ENCODE measurements around the gene MRRF.

GRCh38 chr9:122364783-122365150 lies 100.1 kb downstream of the MRRF start:
- TF ChIP-seq EZH2 (IDR thresholded peaks at IDR 0.05; ENCODE audit: low read length, missing control alignments) (no peak), CTCF (conservative IDR thresholded peaks at IDR 0.05 in 1 of 2, IDR thresholded peaks at IDR 0.05 in 1 of 2; ENCODE audit: low read depth in 1 of 2, low read length in 2 of 2) (no peak)

Data from fibroblast of lung (primary cell).